Cardiac muscle cell (in vitro differentiated cells and primary cell): ENCODE measurements around the gene RPGRIP1L. TPM values are rescaled to one million over a fixed set of nuclear protein-coding genes. Genes with fewer than 3 reads are reported as not detected.

Source experiments
- DNase-seq, 2 donors: peaks; one replicate each; pipeline versions ENCODE4 v3.0.0 to v3.0.0-alpha.2; 2010 to 2017; ENCODE audit warnings: low read depth in 1 of 2, low spot score in 1 of 2
- H3K27ac ChIP-seq: fragments of 200-600 bp; sonication (generic); 2 replicates; pipeline ENCODE4 v1.5.1; 2016
- H3K27me3 ChIP-seq: fragments of 200-600 bp; sonication (generic); 2 replicates; pipeline ENCODE4 v1.6.0; 2016; ENCODE audit warnings: control low read depth
- H3K36me3 ChIP-seq: fragments of 200-600 bp; sonication (generic); 2 replicates; pipeline ENCODE4 v1.5.1; 2016; ENCODE audit warnings: control low read depth
- H3K4me1 ChIP-seq: fragments of 200-600 bp; sonication (generic); 2 replicates; pipeline ENCODE4 v1.8.1; 2017; ENCODE audit warnings: low read depth, mild to moderate bottlenecking, mixed run types
- H3K4me3 ChIP-seq: fragments of 200-600 bp; sonication (generic); 2 replicates; pipeline ENCODE4 v1.5.1; 2016; ENCODE audit warnings: mild to moderate bottlenecking
- H3K9me3 ChIP-seq: fragments of 200-600 bp; sonication (generic); 2 replicates; pipeline ENCODE4 v1.5.1; 2017; ENCODE audit warnings: low read depth, mild to moderate bottlenecking, control low read depth
- polyA plus RNA-seq: library from polyadenylated mRNA; unstranded; fragments of >200 nt; fragmentation: Nextera tagmentation; extraction: Ambion mirVana; gene quantifications from 2 replicates; pipeline ENCODE4 v1.2.1, GENCODE V29; 2016
- total RNA-seq: library from RNA; depleted of rRNA; stranded (reverse); fragments of >200 nt; gene quantifications from 2 replicates; pipeline ENCODE4 v1.2.3, GENCODE V29; 2016
- TF ChIP-seq, protein P1 (sequence below): IDR thresholded peaks from 2 replicates; pipeline ENCODE4 v1.5.1; 2012; ENCODE audit warnings: low read depth, mild to moderate bottlenecking, low read length

Gene RPGRIP1L
- total and polyA plus RNA-seq, 2 experiments from 2014 or later = 10.4 to 11.0 TPM

DNA sequence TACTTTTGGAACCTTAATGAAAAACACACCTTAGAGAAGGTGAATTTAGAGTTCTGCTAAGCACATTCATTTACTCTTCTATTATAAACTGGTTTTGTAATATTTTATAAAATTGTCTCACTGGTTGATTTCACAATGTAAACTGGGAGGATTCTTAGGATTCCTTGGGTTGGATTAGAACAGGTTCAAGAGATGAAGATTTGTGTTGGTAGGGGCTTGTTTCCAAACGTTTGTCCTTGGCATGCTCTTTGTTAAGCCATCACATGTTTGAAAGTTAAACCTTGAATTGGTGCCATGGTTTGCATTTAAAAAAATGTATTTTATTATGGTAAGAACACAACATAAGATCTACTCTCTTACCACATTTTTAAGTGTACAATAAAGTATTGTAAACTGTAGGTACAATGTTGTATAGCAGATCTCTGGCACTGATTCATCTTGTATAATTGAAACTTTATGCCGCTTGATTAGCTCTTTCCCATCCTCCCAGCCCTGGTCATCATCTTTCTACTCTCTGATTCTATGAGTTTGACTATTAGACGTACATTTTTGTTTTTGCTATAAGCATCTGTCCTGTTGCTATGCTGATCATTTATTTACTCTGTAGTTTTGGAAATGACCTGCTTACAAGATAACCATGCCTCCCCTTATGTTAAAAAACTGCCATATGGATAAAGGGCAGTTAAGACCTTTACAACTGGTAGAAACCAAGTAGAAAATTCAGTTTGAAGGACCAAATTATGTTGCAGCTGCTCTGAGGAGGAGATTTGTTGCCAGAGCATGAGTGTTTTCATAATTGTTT, 9.9 kb upstream of the RPGRIP1L start:
- peak in 1 of 2 donors; percentile 28 for DNase-seq
- Histone ChIP-seq H3K4me3 (no peak overlapping the region), H3K9me3 (no peaks in the 10 kb centered on the region), H3K27me3 (no peaks in the 10 kb centered on the region), H3K27ac (no peak overlapping the region), H3K36me3 (no peaks in the 10 kb centered on the region), H3K4me1 (peaks cover 23% of the 10 kb centered on the region)
- TF ChIP-seq, protein P1, sequence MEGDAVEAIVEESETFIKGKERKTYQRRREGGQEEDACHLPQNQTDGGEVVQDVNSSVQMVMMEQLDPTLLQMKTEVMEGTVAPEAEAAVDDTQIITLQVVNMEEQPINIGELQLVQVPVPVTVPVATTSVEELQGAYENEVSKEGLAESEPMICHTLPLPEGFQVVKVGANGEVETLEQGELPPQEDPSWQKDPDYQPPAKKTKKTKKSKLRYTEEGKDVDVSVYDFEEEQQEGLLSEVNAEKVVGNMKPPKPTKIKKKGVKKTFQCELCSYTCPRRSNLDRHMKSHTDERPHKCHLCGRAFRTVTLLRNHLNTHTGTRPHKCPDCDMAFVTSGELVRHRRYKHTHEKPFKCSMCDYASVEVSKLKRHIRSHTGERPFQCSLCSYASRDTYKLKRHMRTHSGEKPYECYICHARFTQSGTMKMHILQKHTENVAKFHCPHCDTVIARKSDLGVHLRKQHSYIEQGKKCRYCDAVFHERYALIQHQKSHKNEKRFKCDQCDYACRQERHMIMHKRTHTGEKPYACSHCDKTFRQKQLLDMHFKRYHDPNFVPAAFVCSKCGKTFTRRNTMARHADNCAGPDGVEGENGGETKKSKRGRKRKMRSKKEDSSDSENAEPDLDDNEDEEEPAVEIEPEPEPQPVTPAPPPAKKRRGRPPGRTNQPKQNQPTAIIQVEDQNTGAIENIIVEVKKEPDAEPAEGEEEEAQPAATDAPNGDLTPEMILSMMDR = no peak

DNA sequence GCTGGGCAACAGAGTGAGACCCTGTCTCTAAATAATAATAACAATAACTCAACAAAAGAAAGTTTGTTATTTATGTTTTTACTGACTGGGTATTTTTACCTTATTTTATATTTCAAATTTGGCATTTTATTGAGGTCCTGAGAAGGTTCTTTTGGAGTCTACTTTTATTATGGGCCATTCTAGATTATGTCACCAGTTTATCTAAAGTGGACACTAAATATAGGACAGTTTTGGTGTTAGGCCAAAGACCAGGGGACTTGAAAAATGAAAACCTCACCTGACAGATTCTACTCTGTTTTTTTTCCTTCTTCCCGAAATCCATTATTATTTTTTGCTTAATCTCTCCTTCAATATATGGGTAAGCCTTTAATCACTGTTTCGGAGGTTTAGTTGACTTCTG, 8.4 kb upstream of the RPGRIP1L start:
- Histone ChIP-seq H3K9me3 (no peaks in the 10 kb centered on the region), H3K27ac (peak overlapping the region; percentile 6), H3K4me1 (peaks cover 23% of the 10 kb centered on the region), H3K4me3 (no peak overlapping the region), H3K36me3 (no peaks in the 10 kb centered on the region), H3K27me3 (no peaks in the 10 kb centered on the region)
- TF ChIP-seq, protein P1 = no peak
- no peak for DNase-seq

GRCh38 chr16:53711390-53711789, 7.7 kb upstream of the RPGRIP1L start:
- H3K4me3 ChIP-seq = no peak overlapping the region
- H3K36me3 ChIP-seq = no peaks in the 10 kb centered on the region
- TF ChIP-seq, protein P1 = no peak
- peaks cover 23% of the 10 kb centered on the region for H3K4me1 ChIP-seq
- no peak overlapping the region for H3K27ac ChIP-seq
- no peaks in the 10 kb centered on the region for H3K9me3 ChIP-seq
- no peak for DNase-seq
- H3K27me3 ChIP-seq = no peaks in the 10 kb centered on the region

DNA sequence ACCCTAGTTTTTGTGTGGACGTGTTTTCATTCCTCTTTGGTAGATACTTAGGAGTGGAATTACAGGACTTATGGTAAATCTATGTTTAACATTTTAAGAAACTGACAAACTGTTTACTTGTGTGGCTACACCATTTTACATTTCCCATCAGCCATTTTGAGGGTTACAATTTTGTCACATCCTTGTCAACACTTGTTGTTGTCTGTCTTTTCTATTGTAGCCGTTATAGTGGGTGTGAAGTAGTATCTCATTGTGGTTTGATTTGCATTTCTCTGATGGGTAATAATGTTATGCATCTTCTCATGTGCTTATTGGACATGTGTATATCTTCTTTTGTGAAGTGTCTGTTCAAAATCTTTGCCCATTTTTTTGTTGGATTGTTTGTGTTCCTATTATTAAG, 4.8 kb upstream of the RPGRIP1L start:
- DNase-seq = no peak
- no peaks in the 10 kb centered on the region for H3K9me3 ChIP-seq
- no peaks in the 10 kb centered on the region for H3K36me3 ChIP-seq
- H3K27ac ChIP-seq = no peak overlapping the region
- H3K4me1 ChIP-seq = peaks cover 26% of the 10 kb centered on the region
- H3K27me3 ChIP-seq = no peaks in the 10 kb centered on the region
- TF ChIP-seq, protein P1 = no peak
- H3K4me3 ChIP-seq = no peak overlapping the region

DNA sequence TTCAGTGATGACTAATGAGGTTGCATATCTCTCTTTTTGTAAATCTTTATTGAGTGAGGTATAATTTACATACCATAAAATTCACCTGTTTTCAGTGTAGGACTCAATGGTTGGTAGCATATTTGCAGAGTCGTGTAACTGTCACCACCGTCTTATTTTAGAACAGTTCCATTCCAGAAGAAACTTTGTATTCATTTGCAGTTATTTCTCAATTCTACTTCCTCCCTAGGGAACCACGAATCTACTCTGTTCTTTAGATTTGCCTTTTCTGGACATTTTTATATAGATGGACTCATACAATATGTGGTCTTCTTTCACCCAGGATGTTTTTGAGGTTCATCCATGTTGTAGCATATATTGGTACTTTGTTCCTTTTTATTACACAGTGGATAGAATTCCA, 4.0 kb upstream of the RPGRIP1L start:
- peaks cover 18% of the 10 kb centered on the region for H3K4me1 ChIP-seq
- no peak overlapping the region for H3K4me3 ChIP-seq
- H3K27ac ChIP-seq = no peak overlapping the region
- H3K36me3 ChIP-seq = no peaks in the 10 kb centered on the region
- DNase-seq = peak in 1 of 2 donors; percentile 29
- H3K27me3 ChIP-seq = no peaks in the 10 kb centered on the region
- no peaks in the 10 kb centered on the region for H3K9me3 ChIP-seq
- TF ChIP-seq, protein P1 = no peak
